MV-4-11 (cell line): ENCODE results near the gene CYP26A1.

Experiments
- DNase-seq: peaks from one replicate; lab custom pipeline; 2025; lab: John Stamatoyannopoulos, UW

CYP26A1 gene

GRCh38 chr10:93073539-93074146 is at the start of gene CYP26A1:
Gene CYP26A1 (plus strand): TSS chr10:93073893. CDS start chr10:93073935, 42 bp downstream.
- DNase-seq, result no peak

- DNase-seq, result no peak
Measured at GRCh38 chr10:93026072-93026471, 47.6 kb upstream of the CYP26A1 start.

DNA sequence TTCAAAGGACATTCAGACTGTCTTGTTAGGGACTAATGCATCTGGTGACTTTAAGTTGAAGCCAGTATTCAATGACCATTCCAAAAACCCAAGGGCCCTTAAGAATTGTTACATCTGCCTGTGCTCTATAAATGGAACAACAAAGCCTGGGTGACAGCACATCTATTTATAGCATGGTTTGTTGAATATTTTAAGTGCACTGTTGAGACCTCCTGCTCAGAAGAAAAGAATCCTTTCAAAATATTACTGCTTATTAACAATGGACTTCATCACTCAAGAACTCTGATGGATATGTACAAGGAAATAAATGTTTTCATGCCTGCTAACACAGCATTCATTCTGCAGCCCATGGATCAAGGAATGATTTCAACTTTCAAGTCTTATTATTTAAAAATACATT is 46.2 kb upstream of the CYP26A1 start:
- DNase-seq, result no peak

DNA sequence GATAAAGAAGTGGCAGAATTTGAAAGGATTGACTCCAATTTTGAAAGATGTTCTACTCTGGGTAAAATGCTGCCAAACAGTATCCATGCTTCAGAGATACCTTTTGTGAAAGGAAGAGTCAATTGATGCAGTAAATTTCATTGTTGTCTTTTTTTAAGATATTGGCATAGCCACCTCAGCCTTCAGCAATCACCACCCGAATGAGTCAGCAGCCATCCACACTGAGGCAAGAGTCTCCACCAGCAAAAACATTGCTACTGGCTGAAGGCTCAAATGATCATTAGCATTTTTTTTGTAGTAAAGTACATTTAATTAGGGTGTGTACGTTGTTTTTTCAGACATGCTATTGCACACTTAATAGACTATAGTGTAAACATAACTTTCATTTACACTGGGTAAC is 44.8 kb upstream of the CYP26A1 start:
- DNase-seq, result no peak

GRCh38 chr10:93030409-93030808 is 43.3 kb upstream of the CYP26A1 start:
- no peak for DNase-seq

- DNase-seq, result no peak
Measured at GRCh38 chr10:93032105-93032808, 41.4 kb upstream of the CYP26A1 start.

GRCh38 chr10:93032809-93033137 is 40.9 kb upstream of the CYP26A1 start:
- DNase-seq, result no peak

- DNase-seq, result no peak
Measured at GRCh38 chr10:93034426-93034825, 39.3 kb upstream of the CYP26A1 start.

- no peak for DNase-seq
Measured at GRCh38 chr10:93039110-93039509, 34.6 kb upstream of the CYP26A1 start.

DNA sequence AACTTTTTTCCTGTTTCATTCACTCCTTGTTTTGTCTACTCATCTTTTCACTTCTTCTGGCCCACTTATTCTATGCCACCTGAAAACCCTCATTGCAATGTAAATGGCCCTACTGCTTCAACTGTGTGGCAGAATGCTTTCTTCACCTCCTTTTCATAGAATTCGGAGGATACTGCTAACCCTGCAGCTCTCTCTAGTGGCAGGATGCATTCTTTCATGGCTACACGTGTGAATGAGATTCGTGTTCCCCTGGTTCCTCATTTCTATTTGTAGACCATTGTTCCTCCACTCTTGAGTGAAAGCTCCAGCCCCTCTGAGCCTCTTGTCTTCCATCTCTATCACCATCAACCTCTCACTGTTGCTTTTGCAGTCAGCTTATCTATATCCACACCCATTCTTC is 34.0 kb upstream of the CYP26A1 start:
- peak; percentile 83 for DNase-seq

DNA sequence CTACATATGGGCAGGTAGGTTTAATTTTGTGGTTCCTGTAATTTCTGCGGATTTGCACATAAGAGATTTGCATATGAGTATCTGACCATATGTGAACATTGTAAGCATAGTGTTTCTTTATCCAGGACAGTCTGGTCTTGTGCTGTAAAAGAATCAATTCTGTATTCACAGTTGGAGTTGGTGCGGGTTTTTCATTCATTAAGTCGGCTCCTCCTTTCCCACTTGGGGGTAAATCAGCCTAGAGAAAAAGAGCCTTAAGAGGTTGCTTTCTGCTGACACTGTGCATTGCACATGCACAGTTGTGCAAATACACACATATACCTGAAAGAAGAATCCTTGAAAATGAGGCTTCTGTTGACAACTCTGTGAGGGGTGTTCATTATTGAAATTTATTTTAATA is 19.2 kb upstream of the CYP26A1 start:
- no peak for DNase-seq

GRCh38 chr10:93058139-93058538 is 15.6 kb upstream of the CYP26A1 start:
- no peak for DNase-seq

DNA sequence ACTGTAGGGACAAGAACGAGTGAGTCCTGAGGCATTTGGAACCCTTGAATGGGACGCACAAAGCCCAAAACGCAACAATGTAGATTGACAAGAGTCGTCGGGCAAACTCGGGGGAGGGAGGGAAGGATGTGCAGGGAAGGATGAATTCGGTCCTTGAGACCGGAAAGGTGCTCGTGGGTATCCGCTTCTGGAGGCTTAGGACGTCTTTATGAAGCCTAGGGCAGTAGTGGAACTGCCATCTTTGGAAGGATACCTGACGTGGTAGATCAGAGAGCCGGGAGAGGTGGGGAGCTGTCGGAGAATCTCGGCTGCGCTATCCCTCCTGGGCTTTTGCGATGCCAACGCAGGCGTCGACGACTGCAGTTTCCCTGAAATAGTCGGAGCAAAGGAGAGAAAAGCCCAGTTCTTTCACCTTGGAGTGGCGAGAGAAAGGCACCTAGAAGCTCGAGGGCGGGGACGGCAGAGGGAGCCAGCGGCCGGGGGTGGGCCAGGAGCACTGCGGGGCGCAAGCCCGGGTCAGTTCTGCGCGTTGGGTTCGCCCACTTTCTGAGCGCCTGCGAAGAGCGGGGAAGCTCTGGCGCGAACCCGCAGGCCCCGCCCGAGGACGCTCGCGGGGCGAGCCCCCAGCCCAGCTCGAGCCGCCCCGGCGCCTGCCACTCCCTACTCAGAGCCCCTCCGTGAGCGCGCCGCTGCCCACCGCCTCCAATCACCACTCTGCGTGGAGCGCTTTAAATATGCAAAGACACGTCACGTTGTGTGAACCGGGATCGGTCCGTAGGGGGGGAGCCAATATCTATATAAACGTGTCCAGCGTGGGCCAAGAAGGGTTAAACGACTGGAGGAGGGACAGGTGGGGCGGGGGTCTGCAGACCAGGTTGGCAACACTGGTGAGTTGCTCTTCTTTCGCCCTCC is 13.5 kb upstream of the CYP26A1 start, which contains the start of gene CYP26C1:
Gene CYP26C1 (plus strand): TSS at position 824 of the 912 bp plus-strand sequence. CDS start 466 bp downstream, outside the sequence.
- DNase-seq, result no peak

- DNase-seq, result no peak
Measured at GRCh38 chr10:93060887-93061593, 12.7 kb upstream of the CYP26A1 start.

DNA sequence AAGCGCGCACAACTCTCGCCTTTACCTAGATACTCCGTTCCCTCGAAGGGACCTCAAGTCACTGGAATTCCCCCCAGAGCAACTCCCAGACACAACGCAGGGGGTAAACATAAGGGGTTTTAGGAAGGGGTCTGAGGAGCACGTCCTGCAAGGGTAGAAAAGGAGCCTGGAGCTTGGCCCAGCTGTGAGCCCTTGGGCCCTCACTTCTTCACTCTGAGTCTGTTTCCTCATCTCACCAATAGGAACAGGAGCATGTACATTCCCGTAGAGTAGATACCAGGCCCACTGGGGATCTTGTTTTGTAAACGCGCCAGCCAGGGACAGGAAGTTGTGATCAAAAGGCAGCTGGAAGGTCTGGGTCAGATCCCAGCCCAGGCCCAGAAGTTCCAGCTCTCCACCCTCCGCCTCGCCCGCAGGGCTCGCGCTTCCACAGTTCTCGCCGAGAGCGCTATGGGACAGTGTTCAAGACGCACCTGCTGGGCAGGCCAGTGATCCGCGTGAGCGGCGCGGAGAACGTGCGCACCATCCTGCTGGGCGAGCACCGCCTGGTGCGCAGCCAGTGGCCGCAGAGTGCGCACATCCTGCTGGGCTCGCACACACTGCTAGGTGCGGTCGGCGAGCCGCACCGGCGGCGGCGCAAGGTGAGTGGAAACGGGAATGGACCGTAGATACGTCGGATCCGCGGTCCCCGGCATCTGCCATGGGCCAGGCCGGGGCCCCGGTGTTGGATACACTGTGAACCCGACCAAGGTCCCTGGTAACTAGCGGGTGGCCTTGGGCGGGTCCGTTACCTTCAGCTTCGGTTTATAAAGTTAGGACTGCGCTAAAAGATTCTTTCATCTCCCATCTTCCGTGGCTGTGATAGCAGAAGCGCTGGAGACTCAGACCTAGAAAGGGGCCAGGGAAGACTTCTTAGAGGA is 11.8 kb upstream of the CYP26A1 start:
- DNase-seq, result no peak

- DNase-seq, result no peak
Measured at GRCh38 chr10:93062514-93063143, 11.1 kb upstream of the CYP26A1 start.

- no peak for DNase-seq
Measured at GRCh38 chr10:93063144-93063976, 10.3 kb upstream of the CYP26A1 start.

GRCh38 chr10:93063977-93064660 is 9.6 kb upstream of the CYP26A1 start:
- no peak for DNase-seq
